OCI-LY1 (cell line): ENCODE results near the gene CCDC192.

Source experiments
- H2AFZ ChIP-seq: fragments of 200-600 bp; sonication (generic), shearing (Covaris generic); 2 replicates; pipeline ENCODE4 v1.6.0; 2014; ENCODE audit warnings: antibody characterized with exemption, mild to moderate bottlenecking, low read length
- H3F3A ChIP-seq: fragments of 200-600 bp; sonication (generic), shearing (Covaris generic); 2 replicates; pipeline ENCODE4 v1.6.0; 2014; ENCODE audit warnings: mild to moderate bottlenecking, antibody characterized with exemption, low read length, moderate library complexity; ENCODE audit not compliant: insufficient read depth
- H3K27ac ChIP-seq: fragments of 200-600 bp; sonication (generic); 2 replicates; pipeline ENCODE4 v1.5.1; 2014; ENCODE audit warnings: low read length, mixed run types, mild to moderate bottlenecking, low read depth; ENCODE audit not compliant: poor library complexity, severe bottlenecking
- H3K27me3 ChIP-seq: fragments of 200-600 bp; sonication (generic); 2 replicates; pipeline ENCODE4 v1.6.0; 2014; ENCODE audit warnings: antibody characterized with exemption, mild to moderate bottlenecking, low read length, moderate library complexity; ENCODE audit not compliant: insufficient read depth
- H3K36me3 ChIP-seq: fragments of 200-600 bp; sonication (generic); 2 replicates; pipeline ENCODE4 v1.6.1; 2014; ENCODE audit warnings: mild to moderate bottlenecking, antibody characterized with exemption, low read length, moderate library complexity, mixed read lengths; ENCODE audit not compliant: insufficient read depth
- H3K4me1 ChIP-seq: fragments of 200-600 bp; sonication (generic); 2 replicates; pipeline ENCODE4 v1.5.1; 2014; ENCODE audit warnings: mild to moderate bottlenecking, low read length, moderate library complexity; ENCODE audit not compliant: insufficient read depth, severe bottlenecking
- H3K4me2 ChIP-seq: fragments of 200-600 bp; sonication (generic), shearing (Covaris generic); 2 replicates; pipeline ENCODE4 v1.6.1; 2014; ENCODE audit warnings: low read length
- H3K4me3 ChIP-seq: fragments of 200-600 bp; sonication (generic); 2 replicates; pipeline ENCODE4 v1.5.1; 2014; ENCODE audit warnings: low read length, low read depth, mild to moderate bottlenecking, mixed read lengths; ENCODE audit not compliant: poor library complexity, severe bottlenecking
- H3K79me2 ChIP-seq: fragments of 200-600 bp; shearing (Covaris generic); 2 replicates; pipeline ENCODE4 v1.6.1; 2016; ENCODE audit warnings: mixed run types, low read length, mixed read lengths; ENCODE audit not compliant: insufficient read depth
- H3K9ac ChIP-seq: fragments of 200-600 bp; sonication (generic), shearing (Covaris generic); 2 replicates; pipeline ENCODE4 v1.6.1; 2014; ENCODE audit warnings: mild to moderate bottlenecking, low read length, mixed read lengths
- H3K9me2 ChIP-seq: fragments of 200-600 bp; sonication (generic), shearing (Covaris generic); 2 replicates; pipeline ENCODE4 v1.6.1; 2014; ENCODE audit warnings: low read depth, mild to moderate bottlenecking, low read length, mixed read lengths
- H3K9me3 ChIP-seq: fragments of 200-600 bp; shearing (Covaris generic); 2 replicates; pipeline ENCODE4 v1.6.1; 2014; ENCODE audit warnings: low read length, mixed read lengths
- H4K20me1 ChIP-seq: fragments of 200-600 bp; sonication (generic), shearing (Covaris generic); 2 replicates; pipeline ENCODE4 v1.6.0; 2016; ENCODE audit warnings: mild to moderate bottlenecking, low read length; ENCODE audit not compliant: insufficient read depth
- CTCF ChIP-seq: fragments of 200-600 bp; sonication (generic), shearing (Covaris generic); IDR thresholded peaks from 2 replicates; pipeline ENCODE4 v1.5.1; 2017; ENCODE audit warnings: mild to moderate bottlenecking, antibody characterized with exemption, low read length, moderate library complexity, mixed read lengths
- EZH2 ChIP-seq: fragments of 200-600 bp; sonication (generic), shearing (Covaris generic); IDR thresholded peaks from 2 replicates; pipeline ENCODE4 v1.8.0; 2017; ENCODE audit warnings: borderline replicate concordance, mixed run types, mild to moderate bottlenecking, antibody characterized with exemption, low read length, moderate library complexity, mixed read lengths

CCDC192 gene

GRCh38 chr5:127856292-127856691 lies 153.1 kb downstream of the CCDC192 start:
- H3K79me2 ChIP-seq = no peaks in the 10 kb centered on the region
- TF ChIP-seq CTCF (no peak), EZH2 (no peak)
- H3K9me2 ChIP-seq = no peaks in the 10 kb centered on the region
- H3K4me1 ChIP-seq = no peaks in the 10 kb centered on the region
- H3K4me2 ChIP-seq = no peak overlapping the region
- H3K36me3 ChIP-seq = no peaks in the 10 kb centered on the region
- no peaks in the 10 kb centered on the region for H3K27me3 ChIP-seq
- no peaks in the 10 kb centered on the region for H3F3A ChIP-seq
- H3K9me3 ChIP-seq = no peaks in the 10 kb centered on the region
- no peak overlapping the region for H3K4me3 ChIP-seq
- H3K27ac ChIP-seq = no peak overlapping the region
- no peak overlapping the region for H2AFZ ChIP-seq
- no peak overlapping the region for H3K9ac ChIP-seq
- H4K20me1 ChIP-seq = no peaks in the 10 kb centered on the region

DNA sequence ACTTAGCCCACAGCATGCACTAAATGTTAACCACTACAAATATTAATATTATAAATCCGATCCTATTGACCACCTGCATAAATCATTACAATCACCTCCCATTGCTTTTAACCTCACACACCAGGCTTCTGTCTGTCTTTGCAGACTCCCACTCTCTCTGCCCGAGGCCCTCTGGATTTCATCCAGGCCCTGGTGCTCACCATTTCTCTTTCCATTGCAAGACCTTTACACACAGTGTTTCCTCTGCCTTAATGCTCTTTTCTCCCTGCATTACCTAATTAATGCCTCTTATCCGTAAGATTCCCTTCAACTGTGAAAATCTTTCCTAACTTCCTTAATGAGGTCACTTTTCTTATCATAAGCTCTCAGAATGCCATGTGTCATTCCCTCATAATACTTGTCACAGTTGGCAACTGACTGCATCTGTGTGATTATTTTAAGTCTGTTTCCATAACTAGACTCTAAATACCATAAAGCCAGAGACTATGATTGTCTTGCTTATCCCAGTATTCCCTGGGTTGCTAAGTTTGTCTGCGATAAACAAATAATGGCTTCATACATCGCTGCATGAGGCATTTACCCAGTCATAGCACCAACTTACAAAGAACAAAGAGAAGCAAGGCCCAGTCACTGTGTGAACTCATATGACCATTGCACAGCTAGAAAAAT lies 155.1 kb downstream of the CCDC192 start:
- TF ChIP-seq EZH2 = no peak
- no peak for TF ChIP-seq CTCF

DNA sequence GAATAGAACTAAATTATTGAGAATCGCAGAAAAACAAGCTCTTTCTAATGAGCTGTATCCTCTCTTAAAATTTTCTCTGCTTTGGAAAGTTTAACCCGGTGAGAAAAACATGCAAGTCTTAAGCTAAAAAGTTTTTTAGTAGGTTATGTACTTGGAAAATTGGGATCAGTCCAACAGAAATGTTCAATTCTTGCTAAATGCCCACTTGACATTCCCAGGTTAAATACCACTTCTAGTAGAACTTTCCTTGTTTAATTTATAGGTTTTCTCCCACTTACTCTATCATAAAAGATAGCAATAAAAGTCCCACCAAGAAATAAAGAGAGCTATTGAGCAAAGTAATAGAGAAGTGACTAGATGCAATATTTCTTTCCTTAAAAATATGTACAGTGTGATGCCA lies 157.1 kb downstream of the CCDC192 start:
- Histone ChIP-seq H3K27ac (no peak overlapping the region), H3K4me3 (no peak overlapping the region), H4K20me1 (no peaks in the 10 kb centered on the region), H2AFZ (no peak overlapping the region), H3K9ac (no peak overlapping the region), H3K9me3 (no peaks in the 10 kb centered on the region), H3K4me2 (no peak overlapping the region), H3K9me2 (no peaks in the 10 kb centered on the region), H3K4me1 (peaks cover 1% of the 10 kb centered on the region), H3K36me3 (no peaks in the 10 kb centered on the region), H3F3A (no peaks in the 10 kb centered on the region), H3K79me2 (no peaks in the 10 kb centered on the region), H3K27me3 (no peaks in the 10 kb centered on the region)
- TF ChIP-seq CTCF (no peak), EZH2 (no peak)

More for the DNA sequence above, 155.1 kb downstream of the CCDC192 start:
- no peak overlapping the region for H3K27ac ChIP-seq
- no peak overlapping the region for H3K9ac ChIP-seq
- H4K20me1 ChIP-seq = no peaks in the 10 kb centered on the region
- no peak overlapping the region for H3K4me3 ChIP-seq
- no peaks in the 10 kb centered on the region for H3K27me3 ChIP-seq
- H3K4me2 ChIP-seq = no peak overlapping the region
- H3K9me3 ChIP-seq = no peaks in the 10 kb centered on the region
- no peaks in the 10 kb centered on the region for H3K4me1 ChIP-seq
- H2AFZ ChIP-seq = no peak overlapping the region
- H3F3A ChIP-seq = no peaks in the 10 kb centered on the region
- H3K36me3 ChIP-seq = no peaks in the 10 kb centered on the region
- no peaks in the 10 kb centered on the region for H3K9me2 ChIP-seq
- no peaks in the 10 kb centered on the region for H3K79me2 ChIP-seq
